ENCODE data around the gene GFOD1.

GFOD1 gene

GRCh38 chr6:13384966-13385365 is 102.4 kb downstream of the GFOD1 start:
- no peak for TF ChIP-seq CTCF (IDR thresholded peaks at IDR 0.05; ENCODE audit: extremely low read depth, insufficient read depth, missing control alignments)
- in situ Hi-C loops (cut with MboI; ENCODE audit: low pct_unique_long_range_greater_than_20kb, low sequenced_read_pairs, unreplicated experiment): no loop called here
- DNase-seq (ENCODE audit: low spot score): no peak

DNA sequence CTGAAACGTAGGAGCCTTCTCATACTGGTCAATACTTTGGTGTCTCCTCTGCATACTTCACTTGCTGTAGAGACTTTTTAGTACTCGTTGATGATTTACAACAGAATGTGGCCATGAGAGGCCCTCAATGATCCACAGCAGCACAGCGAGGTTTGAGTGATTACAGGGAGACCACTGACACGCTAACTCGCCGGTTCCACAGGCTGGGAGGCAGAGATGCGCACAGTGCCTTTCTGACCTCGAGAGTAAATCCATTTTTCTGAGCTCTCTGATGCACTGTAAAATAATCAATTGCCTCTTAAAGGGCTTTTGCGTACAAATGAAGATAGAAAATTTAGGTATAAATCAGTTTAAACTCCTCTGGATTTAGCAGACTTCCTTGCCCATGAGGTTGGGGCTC is 102.9 kb downstream of the GFOD1 start:
- DNase-seq (ENCODE audit: low spot score): no peak
- in situ Hi-C loops (cut with MboI; ENCODE audit: low pct_unique_long_range_greater_than_20kb, low sequenced_read_pairs, unreplicated experiment): no loop called here

GRCh38 chr6:13383328-13384163 is 103.9 kb downstream of the GFOD1 start:
- DNase-seq (ENCODE audit: low spot score): peak; percentile 75
- in situ Hi-C loops (cut with MboI; ENCODE audit: low pct_unique_long_range_greater_than_20kb, low sequenced_read_pairs, unreplicated experiment): no loop called here
- TF ChIP-seq CTCF (IDR thresholded peaks at IDR 0.05; ENCODE audit: extremely low read depth, insufficient read depth, missing control alignments): peak; percentile 38

More for the DNA sequence above, 102.9 kb downstream of the GFOD1 start:
- no peak for TF ChIP-seq CTCF (IDR thresholded peaks at IDR 0.05; ENCODE audit: extremely low read depth, insufficient read depth, missing control alignments)

- no peak for DNase-seq (ENCODE audit: low spot score)
- in situ Hi-C loops (cut with MboI; ENCODE audit: low pct_unique_long_range_greater_than_20kb, low sequenced_read_pairs, unreplicated experiment): no loop called here
- TF ChIP-seq CTCF (IDR thresholded peaks at IDR 0.05; ENCODE audit: extremely low read depth, insufficient read depth, missing control alignments): no peak
These were observed 106.6 kb downstream of the GFOD1 start for GRCh38 chr6:13380761-13381160.

- no peak for DNase-seq (ENCODE audit: low spot score)
- in situ Hi-C loops (cut with MboI; ENCODE audit: low pct_unique_long_range_greater_than_20kb, low sequenced_read_pairs, unreplicated experiment): no loop called here
These were observed 108.5 kb downstream of the GFOD1 start for GRCh38 chr6:13378669-13379590.

More at GRCh38 chr6:13378669-13379590, 108.5 kb downstream of the GFOD1 start:
- no peak for TF ChIP-seq CTCF (IDR thresholded peaks at IDR 0.05; ENCODE audit: extremely low read depth, insufficient read depth, missing control alignments)
